ENCODE data around the gene WNT9A. TPM values are rescaled to one million over a fixed set of nuclear protein-coding genes. Genes with fewer than 3 reads are reported as not detected.

WNT9A gene
- total RNA-seq, 3 donors from 2014 or later (not counting 1 experiment from before 2014, with no cell fraction given): not detected

GRCh38 chr1:227886503-227886961 is 61.2 kb downstream of the WNT9A start:
- DNase-seq: peak in 1 of 2 donors; percentile 15

GRCh38 chr1:227885648-227886502 is 61.9 kb downstream of the WNT9A start:
- Mint-ChIP-seq H3K4me1 (peaks cover 7 to 13% of the 10 kb centered on the region in 2 donors), H3K27ac (peak overlapping the region in 1 of 2 donors; percentile 31), H3K36me3 (no peaks in the 10 kb centered on the region), H3K9me3 (no peaks in the 10 kb centered on the region), H3K27me3 (ENCODE audit: low read depth in 2 of 2) (peaks cover 2 to 3% of the 10 kb centered on the region in 2 donors), H3K4me3 (peak overlapping the region; percentile 76)
- intact Hi-C loops (cut with micrococcal nuclease): no loop called here
- H3K9me3 ChIP-seq (ENCODE audit: control insufficient read depth, insufficient read depth, low read length): no peaks in the 10 kb centered on the region
- WGBS (ENCODE audit: insufficient coverage): 61% methylated on average over 14 of the region's 14 CpGs
- H3K36me3 ChIP-seq (ENCODE audit: control insufficient read depth, insufficient read depth, low read length): no peaks in the 10 kb centered on the region
- peak in 1 of 2 donors; percentile 15 for DNase-seq
- H3K4me3 ChIP-seq (ENCODE audit: low read length): no peak overlapping the region
- no peak for TF ChIP-seq CTCF (IDR thresholded peaks at IDR 0.05)
- H3K27ac ChIP-seq (ENCODE audit: low read length): no peak overlapping the region
- H3K4me1 ChIP-seq (ENCODE audit: control insufficient read depth, insufficient read depth, low read length): peaks cover 33% of the 10 kb centered on the region
- no peak for ATAC-seq
- H3K27me3 ChIP-seq (ENCODE audit: control insufficient read depth, insufficient read depth, low read length): peaks cover 4% of the 10 kb centered on the region

More at GRCh38 chr1:227886503-227886961, 61.2 kb downstream of the WNT9A start:
- peaks cover 33% of the 10 kb centered on the region for H3K4me1 ChIP-seq (ENCODE audit: control insufficient read depth, insufficient read depth, low read length)
- H3K9me3 Mint-ChIP-seq: no peaks in the 10 kb centered on the region
- H3K27ac Mint-ChIP-seq: no peak overlapping the region
- no peak overlapping the region for H3K27ac ChIP-seq (ENCODE audit: low read length)
- peak overlapping the region; percentile 69 for H3K4me3 Mint-ChIP-seq
- no peaks in the 10 kb centered on the region for H3K27me3 Mint-ChIP-seq (ENCODE audit: low read depth in 2 of 2)
- no peaks in the 10 kb centered on the region for H3K36me3 ChIP-seq (ENCODE audit: control insufficient read depth, insufficient read depth, low read length)
- H3K36me3 Mint-ChIP-seq: no peaks in the 10 kb centered on the region
- H3K4me3 ChIP-seq (ENCODE audit: low read length): peak overlapping the region; percentile 37
- H3K27me3 ChIP-seq (ENCODE audit: control insufficient read depth, insufficient read depth, low read length): peaks cover 4% of the 10 kb centered on the region
- ATAC-seq: no peak
- intact Hi-C loops (cut with micrococcal nuclease): no loop called here
- WGBS (ENCODE audit: insufficient coverage): 40% methylated on average over 18 of the region's 18 CpGs
- no peak for TF ChIP-seq CTCF (IDR thresholded peaks at IDR 0.05)
- H3K9me3 ChIP-seq (ENCODE audit: control insufficient read depth, insufficient read depth, low read length): no peaks in the 10 kb centered on the region
- peaks cover 7 to 13% of the 10 kb centered on the region in 2 donors for H3K4me1 Mint-ChIP-seq

- peaks cover 7 to 13% of the 10 kb centered on the region in 2 donors for H3K4me1 Mint-ChIP-seq
Measured at GRCh38 chr1:227885135-227885647, 62.5 kb downstream of the WNT9A start.

More at GRCh38 chr1:227885135-227885647, 62.5 kb downstream of the WNT9A start:
- H3K9me3 ChIP-seq (ENCODE audit: control insufficient read depth, insufficient read depth, low read length): no peaks in the 10 kb centered on the region
- Mint-ChIP-seq H3K27ac (peak overlapping the region in 1 of 2 donors; percentile 31), H3K27me3 (ENCODE audit: low read depth in 2 of 2) (peaks cover 3 to 9% of the 10 kb centered on the region in 2 donors), H3K36me3 (no peaks in the 10 kb centered on the region), H3K9me3 (no peaks in the 10 kb centered on the region), H3K4me3 (peak overlapping the region; percentile 76)
- H3K4me3 ChIP-seq (ENCODE audit: low read length): no peak overlapping the region
- peaks cover 33% of the 10 kb centered on the region for H3K4me1 ChIP-seq (ENCODE audit: control insufficient read depth, insufficient read depth, low read length)
- ATAC-seq (peak in 1 of 3 donors; percentile 23), DNase-seq (peak; percentile 16 to 59)
- peaks cover 4% of the 10 kb centered on the region for H3K27me3 ChIP-seq (ENCODE audit: control insufficient read depth, insufficient read depth, low read length)
- no peak overlapping the region for H3K27ac ChIP-seq (ENCODE audit: low read length)
- intact Hi-C loops (cut with micrococcal nuclease): no loop called here
- no peaks in the 10 kb centered on the region for H3K36me3 ChIP-seq (ENCODE audit: control insufficient read depth, insufficient read depth, low read length)
- 56% methylated on average over 8 of the region's 8 CpGs for WGBS (ENCODE audit: insufficient coverage)
- TF ChIP-seq CTCF (IDR thresholded peaks at IDR 0.05): no peak

All from natural killer cell (primary cell).